Natural killer cell (primary cell): Measurements from ENCODE around the gene SLC24A2. TPM values are rescaled to one million over a fixed set of nuclear protein-coding genes. Genes with fewer than 3 reads are reported as not detected.

Source experiments
- ATAC-seq, 3 donors: fragments of 150-1000 bp in 2 of 3; fragments of 200-7000 bp in 1 of 3; cut with Tn5 transposase; 1 replicate in 1 of 3; 2 replicates in 2 of 3; pipeline ENCODE4 v1.10.0; 2021; ENCODE audit warnings: mild to moderate bottlenecking in 2 of 3, moderate library complexity in 2 of 3
- DNase-seq, 2 donors: peaks; one replicate each; pipeline versions ENCODE4 v3.0.0 to v3.0.0-alpha.2; 2013 to 2021; ENCODE audit warnings: mixed read lengths in 1 of 2
- H3K27ac ChIP-seq: one replicate; pipeline ENCODE4 v1.5.1; 2013; ENCODE audit warnings: mild to moderate bottlenecking, low read length
- H3K27me3 ChIP-seq: one replicate; pipeline ENCODE4 v1.6.1; 2013; ENCODE audit warnings: low read length; ENCODE audit not compliant: control insufficient read depth, insufficient read depth
- H3K36me3 ChIP-seq: one replicate; pipeline ENCODE4 v1.6.1; 2013; ENCODE audit warnings: low read length; ENCODE audit not compliant: control insufficient read depth, insufficient read depth
- H3K4me1 ChIP-seq: one replicate; pipeline ENCODE4 v1.6.1; 2013; ENCODE audit warnings: low read length; ENCODE audit not compliant: control insufficient read depth, insufficient read depth
- H3K4me3 ChIP-seq: one replicate; pipeline ENCODE4 v1.5.1; 2013; ENCODE audit warnings: low read length
- H3K9me3 ChIP-seq: one replicate; pipeline ENCODE4 v1.6.1; 2013; ENCODE audit warnings: low read length; ENCODE audit not compliant: control insufficient read depth, insufficient read depth
- H3K27ac Mint-ChIP-seq, 2 donors: one replicate each; pipeline ENCODE4 v1.8.0; 2022; ENCODE audit warnings: mild to moderate bottlenecking in 2 of 2, mixed read lengths in 2 of 2, moderate library complexity in 1 of 2
- H3K27me3 Mint-ChIP-seq, 2 donors: one replicate each; pipeline ENCODE4 v1.8.0; 2022; ENCODE audit warnings: low read depth in 2 of 2, mixed read lengths in 2 of 2
- H3K36me3 Mint-ChIP-seq: one replicate; pipeline ENCODE4 v1.8.0; 2022; ENCODE audit warnings: mixed read lengths
- H3K4me1 Mint-ChIP-seq, 2 donors: one replicate each; pipeline ENCODE4 v1.8.0; 2022; ENCODE audit warnings: mixed read lengths in 2 of 2
- H3K4me3 Mint-ChIP-seq: one replicate; pipeline ENCODE4 v1.8.0; 2022; ENCODE audit warnings: mild to moderate bottlenecking, moderate library complexity, mixed read lengths
- H3K9me3 Mint-ChIP-seq, 2 donors: one replicate each; pipeline ENCODE4 v1.8.0; 2022; ENCODE audit warnings: mixed read lengths in 2 of 2
- WGBS: methylation state at CpG from one replicate; pipeline ENCODE4 v1.1.7; 2013; ENCODE audit warnings: missing lambda C conversion rate; ENCODE audit not compliant: insufficient coverage; 5-methylcytosine and 5-hydroxymethylcytosine counted together
- intact Hi-C: fragments of 100-400 bp; cut with micrococcal nuclease; formaldehyde crosslinking; loops from one replicate; pipeline ENCODE4 v1.14.2; 2022
- total RNA-seq, 4 donors: library from RNA; stranded (reverse); fragments of 120-200 nt in 1 of 4; gene quantifications; one replicate each; pipeline versions ENCODE4 v1.2.3 to v1.2.4, GENCODE V29; 2013 to 2022
- TF ChIP-seq, protein P1 (sequence below): fragments of 200-600 bp; IDR thresholded peaks from one replicate; pipeline ENCODE4 v1.8.0; 2022; ENCODE audit warnings: antibody characterized with exemption

Gene SLC24A2
- total RNA-seq, 3 donors from 2014 or later (not counting 1 experiment from before 2014, with no cell fraction given), result 0.15 TPM; not detected in 2

- DNase-seq (no peak), ATAC-seq (no peak)
- H3K27me3 ChIP-seq, result no peaks in the 10 kb centered on the region
- H3K4me3 ChIP-seq, result no peak overlapping the region
- TF ChIP-seq, protein P1, sequence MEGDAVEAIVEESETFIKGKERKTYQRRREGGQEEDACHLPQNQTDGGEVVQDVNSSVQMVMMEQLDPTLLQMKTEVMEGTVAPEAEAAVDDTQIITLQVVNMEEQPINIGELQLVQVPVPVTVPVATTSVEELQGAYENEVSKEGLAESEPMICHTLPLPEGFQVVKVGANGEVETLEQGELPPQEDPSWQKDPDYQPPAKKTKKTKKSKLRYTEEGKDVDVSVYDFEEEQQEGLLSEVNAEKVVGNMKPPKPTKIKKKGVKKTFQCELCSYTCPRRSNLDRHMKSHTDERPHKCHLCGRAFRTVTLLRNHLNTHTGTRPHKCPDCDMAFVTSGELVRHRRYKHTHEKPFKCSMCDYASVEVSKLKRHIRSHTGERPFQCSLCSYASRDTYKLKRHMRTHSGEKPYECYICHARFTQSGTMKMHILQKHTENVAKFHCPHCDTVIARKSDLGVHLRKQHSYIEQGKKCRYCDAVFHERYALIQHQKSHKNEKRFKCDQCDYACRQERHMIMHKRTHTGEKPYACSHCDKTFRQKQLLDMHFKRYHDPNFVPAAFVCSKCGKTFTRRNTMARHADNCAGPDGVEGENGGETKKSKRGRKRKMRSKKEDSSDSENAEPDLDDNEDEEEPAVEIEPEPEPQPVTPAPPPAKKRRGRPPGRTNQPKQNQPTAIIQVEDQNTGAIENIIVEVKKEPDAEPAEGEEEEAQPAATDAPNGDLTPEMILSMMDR, result no peak
- Mint-ChIP-seq H3K4me1 (peaks cover 0 to 5% of the 10 kb centered on the region in 2 donors), H3K27ac (no peak overlapping the region), H3K36me3 (no peaks in the 10 kb centered on the region), H3K27me3 (no peaks in the 10 kb centered on the region), H3K9me3 (peaks cover 2% of the 10 kb centered on the region in 2 donors), H3K4me3 (no peak overlapping the region)
- no peaks in the 10 kb centered on the region for H3K36me3 ChIP-seq
- intact Hi-C loops, result no loop called here
- 100% methylated on average over 1 of the region's 2 CpGs for WGBS
- H3K27ac ChIP-seq, result no peak overlapping the region
- H3K9me3 ChIP-seq, result no peaks in the 10 kb centered on the region
- no peaks in the 10 kb centered on the region for H3K4me1 ChIP-seq
These were observed 42.6 kb downstream of the SLC24A2 start for GRCh38 chr9:19746223-19746622.

GRCh38 chr9:19741178-19741577 lies 47.7 kb downstream of the SLC24A2 start:
- Mint-ChIP-seq H3K4me3 (no peak overlapping the region), H3K4me1 (no peaks in the 10 kb centered on the region), H3K9me3 (peaks cover 0 to 5% of the 10 kb centered on the region in 2 donors), H3K27ac (no peak overlapping the region), H3K36me3 (no peaks in the 10 kb centered on the region), H3K27me3 (no peaks in the 10 kb centered on the region)
- intact Hi-C loops, result no loop called here
- ATAC-seq, result no peak
- TF ChIP-seq, protein P1, result no peak
- WGBS, result 83% methylated on average over 4 of the region's 4 CpGs
- Histone ChIP-seq H3K4me1 (no peaks in the 10 kb centered on the region), H3K36me3 (no peaks in the 10 kb centered on the region), H3K9me3 (no peaks in the 10 kb centered on the region), H3K27me3 (no peaks in the 10 kb centered on the region), H3K27ac (no peak overlapping the region), H3K4me3 (no peak overlapping the region)
- DNase-seq, result no peak
